ENCODE data around the gene MB21D2.
"Not testable (repeated sequence)": the region's sequence is repeated elsewhere in the genome, so short reads cannot be mapped to it uniquely, and the experiment has no call there.

MB21D2 gene

DNA sequence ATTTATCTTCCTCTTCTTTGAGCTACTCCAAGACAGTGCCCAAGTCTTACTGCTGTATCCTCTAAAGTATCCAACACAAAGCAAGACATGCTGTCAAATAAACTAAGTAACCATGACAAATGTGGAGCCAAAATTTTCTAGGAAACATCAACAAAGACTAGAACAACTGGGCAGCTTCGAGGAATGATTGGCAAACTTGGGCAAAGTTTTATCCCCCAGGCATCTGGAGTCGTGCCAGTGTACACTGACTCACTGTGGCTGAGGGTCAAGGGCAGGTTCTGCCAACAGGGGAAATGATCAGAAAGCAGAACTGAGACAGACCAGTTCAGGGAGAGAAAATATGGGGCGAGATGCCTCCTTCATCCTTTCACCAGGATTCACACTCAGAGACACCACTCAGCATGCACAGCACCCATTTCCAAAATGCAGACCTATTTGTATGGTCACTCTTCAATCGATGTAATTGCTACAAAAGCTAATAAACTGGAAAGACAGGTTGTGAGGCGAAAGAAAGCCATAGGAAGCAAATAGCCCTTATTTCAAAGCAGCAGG lies 65.8 kb downstream of the MB21D2 start:
- H3K36me3 ChIP-seq (ENCODE audit: insufficient read depth, low read length): no peaks in the 10 kb centered on the region
- H3K4me1 ChIP-seq (ENCODE audit: insufficient read depth, low read length): peaks cover 24% of the 10 kb centered on the region
- H3K9me3 ChIP-seq (ENCODE audit: low read length): no peaks in the 10 kb centered on the region
- no peaks in the 10 kb centered on the region for H3K27me3 ChIP-seq (ENCODE audit: control insufficient read depth in 1 of 2, insufficient read depth in 2 of 2, low read length in 2 of 2)
- no peak overlapping the region for H3K27ac ChIP-seq (ENCODE audit: low read depth, low read length)
- H3K4me3 ChIP-seq (ENCODE audit: low read depth in 1 of 2, low read length in 2 of 2): no peak overlapping the region
- no peak overlapping the region for H3K9ac ChIP-seq (ENCODE audit: low read length)

DNA sequence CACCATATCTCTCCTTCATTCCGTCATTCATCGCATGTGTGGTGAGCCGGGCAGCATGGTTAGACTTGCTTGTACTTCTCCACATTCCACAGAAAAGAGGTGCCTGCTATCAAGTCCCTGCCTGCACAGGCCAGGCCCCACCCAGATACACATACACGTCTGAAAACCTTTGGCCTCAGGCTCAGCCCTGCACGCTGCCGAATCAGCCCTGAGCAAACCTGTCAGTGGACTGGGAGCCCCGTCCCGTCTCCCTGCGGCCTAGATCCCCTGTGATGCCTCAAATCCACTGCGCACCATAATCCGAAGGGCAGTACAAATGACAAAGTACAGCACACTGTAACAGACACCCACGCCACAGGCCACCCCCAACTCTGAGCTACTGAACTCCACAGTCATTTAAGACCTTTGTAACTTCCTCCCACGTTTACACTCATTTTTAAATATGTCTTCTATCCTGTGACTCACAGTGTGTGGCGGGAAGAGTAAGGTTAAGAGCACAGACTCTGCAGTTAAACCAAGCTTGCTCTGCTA lies 67.1 kb downstream of the MB21D2 start:
- Histone ChIP-seq H3K36me3 (ENCODE audit: insufficient read depth, low read length) (no peaks in the 10 kb centered on the region), H3K9ac (ENCODE audit: low read length) (no peak overlapping the region), H3K9me3 (ENCODE audit: low read length) (no peaks in the 10 kb centered on the region), H3K4me3 (ENCODE audit: low read depth in 1 of 2, low read length in 2 of 2) (no peak overlapping the region), H3K27ac (ENCODE audit: low read depth, low read length) (no peak overlapping the region), H3K27me3 (ENCODE audit: control insufficient read depth in 1 of 2, insufficient read depth in 2 of 2, low read length in 2 of 2) (no peaks in the 10 kb centered on the region), H3K4me1 (ENCODE audit: insufficient read depth, low read length) (peaks cover 24% of the 10 kb centered on the region)

DNA sequence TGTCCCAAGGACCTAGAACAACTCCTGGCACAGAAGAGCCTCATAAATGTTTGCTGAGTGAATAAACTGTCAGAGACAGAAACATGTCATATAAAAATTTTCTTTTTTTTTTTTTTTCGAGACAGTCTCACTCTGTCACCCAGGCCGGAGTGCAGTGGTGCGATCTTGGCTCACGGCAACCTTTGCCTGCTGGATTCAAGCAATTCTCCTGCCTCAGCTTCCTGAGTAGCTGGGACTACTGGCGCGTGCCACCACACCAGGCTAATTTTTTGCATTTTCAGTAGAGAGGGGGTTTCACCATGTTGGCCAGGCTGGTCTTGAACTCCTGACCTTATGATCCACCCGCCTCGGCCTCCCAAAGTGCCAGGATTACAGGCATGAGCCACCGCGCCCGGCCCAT lies 67.8 kb downstream of the MB21D2 start:
- H3K4me3 ChIP-seq (ENCODE audit: low read depth in 1 of 2, low read length in 2 of 2); H3K27me3 ChIP-seq (ENCODE audit: control insufficient read depth in 1 of 2, insufficient read depth in 2 of 2, low read length in 2 of 2); H3K27ac ChIP-seq (ENCODE audit: low read depth, low read length); H3K9ac ChIP-seq (ENCODE audit: low read length); H3K9me3 ChIP-seq (ENCODE audit: low read length); H3K36me3 ChIP-seq (ENCODE audit: insufficient read depth, low read length): not testable (repeated sequence)
- peaks cover 24% of the 10 kb centered on the region for H3K4me1 ChIP-seq (ENCODE audit: insufficient read depth, low read length)

DNA sequence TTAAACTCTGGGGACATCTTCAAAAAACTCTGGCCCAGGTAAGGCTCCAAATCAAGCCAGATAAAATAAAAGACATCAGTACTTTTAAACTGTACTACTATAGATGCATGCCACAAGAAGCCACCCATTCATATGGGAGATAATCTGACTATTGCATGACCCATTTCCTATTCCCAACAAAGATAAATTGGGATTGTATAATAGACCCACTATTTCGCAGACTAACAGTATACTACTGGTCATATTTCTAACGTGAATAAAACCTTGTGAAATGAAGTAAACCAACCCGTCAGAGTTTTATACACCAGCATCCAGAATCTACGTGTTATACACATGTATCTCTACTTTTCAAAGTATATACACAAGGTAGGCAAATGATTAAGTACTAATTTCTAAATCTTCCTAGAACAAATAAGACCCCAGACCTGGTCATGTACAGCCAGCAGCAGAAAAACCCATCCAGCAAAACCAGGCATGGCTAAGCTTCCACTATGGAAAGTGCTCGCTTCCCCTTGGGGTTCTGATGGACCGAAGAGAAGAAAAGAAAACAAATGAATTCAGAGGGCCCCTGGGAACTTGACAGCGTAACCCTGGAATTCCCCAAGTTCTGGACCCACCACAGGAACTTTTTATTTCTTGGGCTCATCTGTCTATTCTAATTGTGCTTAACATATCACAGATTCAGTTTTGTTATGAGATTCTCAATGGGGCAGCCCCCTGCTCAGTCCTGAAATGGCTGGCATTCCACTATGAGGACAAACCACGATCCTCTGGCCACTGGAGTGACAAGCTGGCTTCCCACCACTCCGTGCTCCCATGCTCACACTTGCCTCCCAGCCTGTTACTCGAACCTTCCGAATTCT lies 69.1 kb downstream of the MB21D2 start:
- H3K9me3 ChIP-seq (ENCODE audit: low read length): no peaks in the 10 kb centered on the region
- peaks cover 24% of the 10 kb centered on the region for H3K4me1 ChIP-seq (ENCODE audit: insufficient read depth, low read length)
- H3K36me3 ChIP-seq (ENCODE audit: insufficient read depth, low read length): no peaks in the 10 kb centered on the region
- H3K9ac ChIP-seq (ENCODE audit: low read length): no peak overlapping the region
- H3K4me3 ChIP-seq (ENCODE audit: low read depth in 1 of 2, low read length in 2 of 2): no peak overlapping the region
- H3K27ac ChIP-seq (ENCODE audit: low read depth, low read length): no peak overlapping the region
- no peaks in the 10 kb centered on the region for H3K27me3 ChIP-seq (ENCODE audit: control insufficient read depth in 1 of 2, insufficient read depth in 2 of 2, low read length in 2 of 2)

DNA sequence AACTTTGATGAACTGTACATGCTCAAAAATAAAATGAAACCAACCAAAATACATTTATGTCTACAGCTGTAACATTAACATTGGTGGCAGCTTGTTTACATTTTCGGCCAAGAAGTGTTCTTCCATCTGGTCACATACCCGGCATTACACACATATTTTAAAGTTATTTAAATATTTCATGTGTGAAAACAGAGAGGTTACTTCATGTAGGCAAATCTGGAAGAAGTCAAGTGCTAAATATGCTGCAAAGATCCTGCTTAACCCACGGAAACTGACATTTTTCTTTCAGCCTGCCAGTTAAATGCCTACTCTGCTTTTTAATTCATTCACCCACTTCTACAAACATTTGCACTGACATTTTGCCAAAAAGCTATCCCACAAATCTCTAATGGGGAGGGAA lies 69.7 kb downstream of the MB21D2 start:
- Histone ChIP-seq H3K9ac (ENCODE audit: low read length) (no peak overlapping the region), H3K4me3 (ENCODE audit: low read depth in 1 of 2, low read length in 2 of 2) (no peak overlapping the region), H3K4me1 (ENCODE audit: insufficient read depth, low read length) (peaks cover 24% of the 10 kb centered on the region), H3K36me3 (ENCODE audit: insufficient read depth, low read length) (no peaks in the 10 kb centered on the region), H3K27me3 (ENCODE audit: control insufficient read depth in 1 of 2, insufficient read depth in 2 of 2, low read length in 2 of 2) (no peaks in the 10 kb centered on the region), H3K27ac (ENCODE audit: low read depth, low read length) (no peak overlapping the region), H3K9me3 (ENCODE audit: low read length) (no peaks in the 10 kb centered on the region)

DNA sequence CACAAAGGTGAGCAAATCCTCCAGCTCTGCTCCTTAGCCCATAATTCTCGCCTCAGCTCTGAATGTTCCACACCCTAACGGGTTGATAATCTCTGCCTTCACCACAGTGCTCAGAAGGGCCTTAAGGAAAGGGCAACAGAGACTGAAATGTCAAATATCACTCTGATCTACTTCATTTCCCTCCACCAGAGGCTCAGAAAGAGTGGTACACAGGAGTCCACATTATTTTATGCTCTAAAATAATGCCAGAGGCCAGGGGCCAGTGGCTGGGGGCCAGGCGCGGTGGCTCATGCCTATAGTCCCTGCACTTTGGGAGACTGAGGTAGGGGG lies 72.2 kb downstream of the MB21D2 start:
- peaks cover 15% of the 10 kb centered on the region for H3K4me1 ChIP-seq (ENCODE audit: insufficient read depth, low read length)
- no peaks in the 10 kb centered on the region for H3K27me3 ChIP-seq (ENCODE audit: control insufficient read depth in 1 of 2, insufficient read depth in 2 of 2, low read length in 2 of 2)
- no peaks in the 10 kb centered on the region for H3K9me3 ChIP-seq (ENCODE audit: low read length)
- no peak overlapping the region for H3K9ac ChIP-seq (ENCODE audit: low read length)
- no peak overlapping the region for H3K27ac ChIP-seq (ENCODE audit: low read depth, low read length)
- no peaks in the 10 kb centered on the region for H3K36me3 ChIP-seq (ENCODE audit: insufficient read depth, low read length)
- H3K4me3 ChIP-seq (ENCODE audit: low read depth in 1 of 2, low read length in 2 of 2): no peak overlapping the region

DNA sequence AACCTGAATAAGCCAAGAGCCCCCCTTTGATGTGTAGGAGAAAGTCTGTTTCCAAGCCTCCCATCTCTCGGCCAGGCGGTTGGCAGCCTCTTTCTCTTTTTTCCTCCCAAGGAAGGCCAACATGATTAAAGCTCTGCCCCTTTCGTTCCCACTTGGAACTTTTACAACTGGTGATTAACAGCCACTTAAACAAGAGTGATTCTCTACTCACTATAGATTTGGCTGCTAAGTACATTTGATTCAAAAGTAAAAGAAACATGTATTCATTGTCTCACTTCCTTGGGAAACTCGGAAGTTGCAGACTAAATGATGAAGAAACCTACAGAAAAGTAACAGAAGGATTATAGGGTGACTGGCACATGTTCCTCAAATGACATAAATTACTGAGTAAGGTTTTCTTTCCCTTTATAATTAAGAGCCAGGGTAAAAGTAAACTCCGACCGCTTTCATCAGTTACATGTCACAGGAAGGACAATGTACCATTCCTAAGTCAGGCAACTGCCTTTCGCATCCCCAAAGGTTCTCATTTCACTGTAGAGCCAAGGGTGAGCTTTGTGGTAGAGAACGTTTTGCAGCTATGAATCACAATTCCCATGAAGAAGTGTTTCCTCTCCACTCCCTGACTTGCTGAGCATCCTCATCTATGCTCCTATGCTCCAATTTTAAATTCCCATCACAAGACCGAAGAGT lies 72.7 kb downstream of the MB21D2 start:
- Histone ChIP-seq H3K27me3 (ENCODE audit: control insufficient read depth in 1 of 2, insufficient read depth in 2 of 2, low read length in 2 of 2) (no peaks in the 10 kb centered on the region), H3K9me3 (ENCODE audit: low read length) (no peaks in the 10 kb centered on the region), H3K36me3 (ENCODE audit: insufficient read depth, low read length) (no peaks in the 10 kb centered on the region), H3K4me3 (ENCODE audit: low read depth in 1 of 2, low read length in 2 of 2) (no peak overlapping the region), H3K27ac (ENCODE audit: low read depth, low read length) (no peak overlapping the region), H3K9ac (ENCODE audit: low read length) (no peak overlapping the region), H3K4me1 (ENCODE audit: insufficient read depth, low read length) (peaks cover 15% of the 10 kb centered on the region)

DNA sequence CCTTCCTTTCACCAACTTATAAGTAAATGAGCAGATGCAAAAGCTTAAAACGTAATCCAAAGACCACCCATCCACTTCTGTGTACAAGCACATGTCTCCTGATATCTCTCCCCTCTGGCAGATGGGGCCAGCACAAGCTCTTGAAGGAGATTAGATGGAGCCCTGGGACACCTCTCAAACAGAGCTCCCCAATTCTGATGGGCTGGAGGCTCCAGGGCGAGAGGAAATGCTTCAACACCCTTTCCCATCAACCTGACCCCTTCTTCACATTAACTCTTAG lies 73.2 kb downstream of the MB21D2 start:
- Histone ChIP-seq H3K27me3 (ENCODE audit: control insufficient read depth in 1 of 2, insufficient read depth in 2 of 2, low read length in 2 of 2) (no peaks in the 10 kb centered on the region), H3K4me1 (ENCODE audit: insufficient read depth, low read length) (peaks cover 15% of the 10 kb centered on the region), H3K36me3 (ENCODE audit: insufficient read depth, low read length) (no peaks in the 10 kb centered on the region), H3K27ac (ENCODE audit: low read depth, low read length) (no peak overlapping the region), H3K9me3 (ENCODE audit: low read length) (no peaks in the 10 kb centered on the region), H3K9ac (ENCODE audit: low read length) (no peak overlapping the region), H3K4me3 (ENCODE audit: low read depth in 1 of 2, low read length in 2 of 2) (no peak overlapping the region)

DNA sequence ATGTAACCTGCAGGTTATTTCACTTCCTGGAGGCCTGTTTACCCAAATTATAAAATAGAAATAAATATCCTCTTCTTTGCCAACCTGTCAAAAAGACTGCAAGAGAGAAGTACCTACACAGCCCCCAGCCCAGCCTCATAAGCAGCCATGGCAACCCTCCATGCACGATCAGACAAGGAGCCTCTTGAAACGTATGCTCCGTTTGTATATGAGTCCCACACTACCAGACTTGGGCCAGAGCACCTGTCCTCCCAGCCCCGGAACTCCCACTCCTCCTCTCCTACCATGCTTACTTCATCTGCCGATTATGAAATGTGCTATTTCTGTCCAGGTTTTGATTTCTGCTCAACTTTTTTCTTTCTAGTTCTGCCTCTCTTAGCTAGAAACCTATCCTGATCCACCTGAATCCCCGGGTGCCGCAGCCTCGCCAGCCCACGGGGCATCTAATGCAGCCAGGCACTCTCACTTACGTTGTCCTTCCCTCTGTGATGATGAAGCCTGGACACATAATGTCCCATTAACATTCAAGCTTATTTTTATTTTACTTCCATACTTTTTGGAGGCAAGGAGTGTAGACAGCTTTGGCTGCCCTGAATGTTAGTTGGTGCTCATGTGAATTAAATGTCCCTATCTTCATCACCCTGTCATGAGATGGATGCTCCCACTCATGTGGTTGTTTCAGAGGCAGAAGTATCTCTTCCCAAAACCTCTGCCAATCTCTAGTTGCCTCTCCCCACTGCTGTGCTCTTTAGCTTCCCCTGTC lies 73.8 kb downstream of the MB21D2 start:
- Histone ChIP-seq H3K27ac (ENCODE audit: low read depth, low read length) (no peak overlapping the region), H3K36me3 (ENCODE audit: insufficient read depth, low read length) (no peaks in the 10 kb centered on the region), H3K9ac (ENCODE audit: low read length) (no peak overlapping the region), H3K4me1 (ENCODE audit: insufficient read depth, low read length) (peaks cover 14% of the 10 kb centered on the region), H3K4me3 (ENCODE audit: low read depth in 1 of 2, low read length in 2 of 2) (no peak overlapping the region), H3K9me3 (ENCODE audit: low read length) (no peaks in the 10 kb centered on the region), H3K27me3 (ENCODE audit: control insufficient read depth in 1 of 2, insufficient read depth in 2 of 2, low read length in 2 of 2) (no peaks in the 10 kb centered on the region)

DNA sequence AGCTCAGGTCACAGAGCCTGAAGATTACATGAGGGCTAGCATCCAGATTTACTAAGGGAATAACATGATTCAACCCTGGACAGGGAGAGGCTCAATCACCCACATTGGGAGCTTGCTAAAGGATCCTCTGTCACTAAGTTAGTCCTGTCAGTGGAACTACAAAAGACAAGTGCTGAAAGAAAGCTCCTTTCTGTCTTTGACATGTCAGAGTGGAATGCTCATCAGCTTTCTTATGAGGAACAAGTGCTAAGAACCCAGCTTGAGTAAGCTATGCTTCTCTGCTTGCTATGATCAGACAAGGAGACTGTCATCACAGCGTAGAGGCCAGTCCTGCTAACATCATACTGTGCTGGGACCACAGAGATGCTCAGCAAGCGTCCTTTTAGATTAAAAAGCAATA lies 74.5 kb downstream of the MB21D2 start:
- Histone ChIP-seq H3K36me3 (ENCODE audit: insufficient read depth, low read length) (no peaks in the 10 kb centered on the region), H3K9ac (ENCODE audit: low read length) (no peak overlapping the region), H3K27me3 (ENCODE audit: control insufficient read depth in 1 of 2, insufficient read depth in 2 of 2, low read length in 2 of 2) (no peaks in the 10 kb centered on the region), H3K27ac (ENCODE audit: low read depth, low read length) (no peak overlapping the region), H3K4me3 (ENCODE audit: low read depth in 1 of 2, low read length in 2 of 2) (no peak overlapping the region), H3K9me3 (ENCODE audit: low read length) (no peaks in the 10 kb centered on the region), H3K4me1 (ENCODE audit: insufficient read depth, low read length) (peaks cover 7% of the 10 kb centered on the region)

DNA sequence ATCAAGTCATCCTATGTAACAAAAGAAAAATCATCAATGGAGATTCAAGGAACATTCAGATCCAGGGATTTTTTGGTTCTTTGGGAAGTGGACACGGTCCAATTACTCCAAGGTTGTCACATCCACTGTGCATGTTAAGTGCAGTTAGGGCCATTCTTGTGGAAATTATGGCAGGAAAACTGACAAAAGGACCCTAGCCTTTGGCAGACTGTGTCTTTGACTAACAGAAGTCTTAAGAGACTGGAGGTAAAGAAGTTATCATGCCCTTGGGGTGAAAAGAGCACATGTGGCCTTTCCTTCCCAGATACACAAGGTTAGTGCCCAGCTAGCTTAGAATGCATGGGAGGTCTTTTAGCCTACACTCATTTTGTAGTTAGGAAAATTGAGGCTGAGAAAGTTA lies 74.9 kb downstream of the MB21D2 start:
- H3K9ac ChIP-seq (ENCODE audit: low read length): no peak overlapping the region
- no peaks in the 10 kb centered on the region for H3K27me3 ChIP-seq (ENCODE audit: control insufficient read depth in 1 of 2, insufficient read depth in 2 of 2, low read length in 2 of 2)
- no peaks in the 10 kb centered on the region for H3K36me3 ChIP-seq (ENCODE audit: insufficient read depth, low read length)
- H3K4me3 ChIP-seq (ENCODE audit: low read depth in 1 of 2, low read length in 2 of 2): no peak overlapping the region
- H3K27ac ChIP-seq (ENCODE audit: low read depth, low read length): no peak overlapping the region
- H3K9me3 ChIP-seq (ENCODE audit: low read length): no peaks in the 10 kb centered on the region
- peaks cover 2% of the 10 kb centered on the region for H3K4me1 ChIP-seq (ENCODE audit: insufficient read depth, low read length)

Data from muscle layer of colon (tissue), 2 donors.